ENCODE results near the gene NAALADL2.
A peak's percentile ranks its signal among the peaks of the same experiment; 100 is the strongest.

The NAALADL2 gene

GRCh38 chr3:175670557-175670956, 811.4 kb downstream of the NAALADL2 start:
- no peak for DNase-seq (ENCODE audit: low read depth)
- H3K4me3 ChIP-seq (ENCODE audit: low read length), result no peak overlapping the region
- no peak for TF ChIP-seq CTCF (conservative IDR thresholded peaks at IDR 0.05; ENCODE audit: low read depth, low read length)

- no peak for TF ChIP-seq CTCF (conservative IDR thresholded peaks at IDR 0.05; ENCODE audit: low read depth, low read length)
- no peak for DNase-seq (ENCODE audit: low read depth)
- H3K4me3 ChIP-seq (ENCODE audit: low read length), result peak overlapping the region; percentile 5
Measured at GRCh38 chr3:175672119-175672689, 813.1 kb downstream of the NAALADL2 start.

GRCh38 chr3:175679568-175679967, 820.4 kb downstream of the NAALADL2 start:
- TF ChIP-seq CTCF (conservative IDR thresholded peaks at IDR 0.05; ENCODE audit: low read depth, low read length), result no peak
- DNase-seq (ENCODE audit: low read depth), result no peak

GRCh38 chr3:175692256-175692655, 833.1 kb downstream of the NAALADL2 start:
- H3K4me3 ChIP-seq (ENCODE audit: low read length), result no peak overlapping the region
- TF ChIP-seq CTCF (conservative IDR thresholded peaks at IDR 0.05; ENCODE audit: low read depth, low read length), result no peak
- no peak for DNase-seq (ENCODE audit: low read depth)

More at GRCh38 chr3:175679568-175679967, 820.4 kb downstream of the NAALADL2 start:
- no peak overlapping the region for H3K4me3 ChIP-seq (ENCODE audit: low read length)

GRCh38 chr3:175695251-175695650, 836.1 kb downstream of the NAALADL2 start:
- H3K4me3 ChIP-seq (ENCODE audit: low read length), result no peak overlapping the region
- TF ChIP-seq CTCF (conservative IDR thresholded peaks at IDR 0.05; ENCODE audit: low read depth, low read length), result no peak
- DNase-seq (ENCODE audit: low read depth), result no peak

- TF ChIP-seq CTCF (conservative IDR thresholded peaks at IDR 0.05; ENCODE audit: low read depth, low read length), result no peak
- no peak overlapping the region for H3K4me3 ChIP-seq (ENCODE audit: low read length)
- no peak for DNase-seq (ENCODE audit: low read depth)
Measured at GRCh38 chr3:175702956-175703355, 843.8 kb downstream of the NAALADL2 start.

GRCh38 chr3:175704366-175705055, 845.4 kb downstream of the NAALADL2 start:
- DNase-seq (ENCODE audit: low read depth), result no peak
- TF ChIP-seq CTCF (conservative IDR thresholded peaks at IDR 0.05; ENCODE audit: low read depth, low read length), result no peak
- no peak overlapping the region for H3K4me3 ChIP-seq (ENCODE audit: low read length)

Data from retinal pigment epithelial cell (primary cell).